ENCODE data around the gene MDP1. TPM values are rescaled to one million over a fixed set of nuclear protein-coding genes. Genes with fewer than 3 reads are reported as not detected.

The MDP1 gene
- total and polyA plus RNA-seq, 2 of the 8 experiments (the other 6 are each of a cell fraction or from before 2014, with no cell fraction given): 17.7 to 32.2 TPM

DNA sequence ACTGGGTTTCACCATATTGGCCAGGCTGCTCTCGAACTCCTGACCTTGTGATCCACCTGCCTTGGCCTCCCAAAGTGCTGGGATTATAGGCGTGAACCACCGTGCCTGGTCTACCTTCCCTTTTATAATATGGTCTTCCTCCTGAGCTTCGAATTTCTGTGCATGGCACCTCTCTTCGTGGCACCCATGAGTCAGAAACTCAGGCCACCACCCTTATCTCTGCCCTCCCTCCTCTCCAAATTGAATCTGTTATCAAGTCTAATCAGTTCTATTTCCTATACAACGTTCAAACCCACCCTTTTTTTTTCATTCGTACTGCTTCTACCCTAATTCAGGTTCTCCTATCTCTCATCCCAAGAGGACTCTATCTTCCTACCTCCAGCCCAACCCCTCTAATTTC lies 31.6 kb upstream of the MDP1 start (continued):
- TF ChIP-seq MAFK (IDR thresholded peaks at IDR 0.05; ENCODE audit: low read depth, low read length) (no peak), BRCA1 (IDR thresholded peaks at IDR 0.05; ENCODE audit: low read depth, low read length) (no peak), SIX5 (IDR thresholded peaks at IDR 0.05; ENCODE audit: low read depth, low read length) (no peak)

All from H1 (cell line).